ENCODE data around the gene AQP7. TPM values are rescaled to one million over a fixed set of nuclear protein-coding genes. Genes with fewer than 3 reads are reported as not detected.

The AQP7 gene
- total RNA-seq, 1 experiment from 2014 or later, result 2.2 TPM

DNA sequence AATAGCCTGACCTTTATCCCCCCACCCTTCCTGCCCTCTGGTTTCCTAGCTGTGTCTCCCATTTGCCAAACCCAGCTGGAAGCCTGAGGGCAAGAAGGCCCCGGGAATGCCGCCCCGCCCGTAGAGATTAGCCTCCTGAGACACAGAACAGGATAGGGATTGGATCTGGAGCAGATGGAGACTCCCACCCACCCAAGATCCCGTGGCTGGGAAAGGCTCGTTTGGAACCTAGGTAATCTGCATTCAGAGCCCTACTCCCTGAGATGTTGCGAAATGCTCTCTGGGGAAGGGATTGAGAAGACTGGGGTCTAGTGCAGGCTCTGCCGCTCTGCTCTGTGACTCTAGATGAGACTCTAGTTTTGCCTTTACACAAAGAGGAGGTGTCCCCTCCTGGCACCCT, 34.1 kb upstream of the AQP7 start:
- no peaks in the 10 kb centered on the region for H3K27me3 ChIP-seq (replicated peaks; ENCODE audit: control insufficient read depth, insufficient read depth, low read length)
- intact Hi-C loops (cut with micrococcal nuclease; ENCODE audit: unreplicated experiment), result no loop called here
- no peaks in the 10 kb centered on the region for H3K9me3 ChIP-seq
- BruUV-seq (replicated peaks), result no TSS peak
- peaks cover 59% of the 10 kb centered on the region for H3K4me1 ChIP-seq
- H3K9me3 Mint-ChIP-seq (ENCODE audit: unreplicated experiment), result no peaks in the 10 kb centered on the region
- ChIA-PET CTCF (interaction anchor here (1.7 kb wide), 1 partner anchor 17 kb away, joined by 5 read pairs; no protein-coding TSS in a partner anchor), POLR2A (interaction anchor here (1.0 kb wide), 1 partner anchor 11 kb away, joined by 4 read pairs; the partner anchor contains the start of gene AQP3)
- H3K4me3 Mint-ChIP-seq (ENCODE audit: unreplicated experiment), result no peak overlapping the region
- no peak overlapping the region for H3K4me3 ChIP-seq (ENCODE audit: low read depth, low read length)
- TF ChIP-seq, protein P1, sequence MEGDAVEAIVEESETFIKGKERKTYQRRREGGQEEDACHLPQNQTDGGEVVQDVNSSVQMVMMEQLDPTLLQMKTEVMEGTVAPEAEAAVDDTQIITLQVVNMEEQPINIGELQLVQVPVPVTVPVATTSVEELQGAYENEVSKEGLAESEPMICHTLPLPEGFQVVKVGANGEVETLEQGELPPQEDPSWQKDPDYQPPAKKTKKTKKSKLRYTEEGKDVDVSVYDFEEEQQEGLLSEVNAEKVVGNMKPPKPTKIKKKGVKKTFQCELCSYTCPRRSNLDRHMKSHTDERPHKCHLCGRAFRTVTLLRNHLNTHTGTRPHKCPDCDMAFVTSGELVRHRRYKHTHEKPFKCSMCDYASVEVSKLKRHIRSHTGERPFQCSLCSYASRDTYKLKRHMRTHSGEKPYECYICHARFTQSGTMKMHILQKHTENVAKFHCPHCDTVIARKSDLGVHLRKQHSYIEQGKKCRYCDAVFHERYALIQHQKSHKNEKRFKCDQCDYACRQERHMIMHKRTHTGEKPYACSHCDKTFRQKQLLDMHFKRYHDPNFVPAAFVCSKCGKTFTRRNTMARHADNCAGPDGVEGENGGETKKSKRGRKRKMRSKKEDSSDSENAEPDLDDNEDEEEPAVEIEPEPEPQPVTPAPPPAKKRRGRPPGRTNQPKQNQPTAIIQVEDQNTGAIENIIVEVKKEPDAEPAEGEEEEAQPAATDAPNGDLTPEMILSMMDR (IDR thresholded peaks at IDR 0.05; ENCODE audit: insufficient read depth in 1 of 2, low read depth in 1 of 2, low read length in 1 of 2, severe bottlenecking in 1 of 2, unreplicated experiment in 1 of 2), result no peak
- no peaks in the 10 kb centered on the region for H3K27me3 Mint-ChIP-seq (ENCODE audit: insufficient read depth, unreplicated experiment)
- no peaks in the 10 kb centered on the region for H3K36me3 ChIP-seq (ENCODE audit: control insufficient read depth, insufficient read depth, low read length)
- H3K4me1 Mint-ChIP-seq (ENCODE audit: low read depth, unreplicated experiment), result peaks cover 54% of the 10 kb centered on the region
- H3K36me3 Mint-ChIP-seq (ENCODE audit: insufficient read depth, unreplicated experiment), result no peaks in the 10 kb centered on the region
- H3K27ac Mint-ChIP-seq (ENCODE audit: unreplicated experiment), result peak overlapping the region; percentile 34
- DNase-seq, result peak; percentile 49 to 80

DNA sequence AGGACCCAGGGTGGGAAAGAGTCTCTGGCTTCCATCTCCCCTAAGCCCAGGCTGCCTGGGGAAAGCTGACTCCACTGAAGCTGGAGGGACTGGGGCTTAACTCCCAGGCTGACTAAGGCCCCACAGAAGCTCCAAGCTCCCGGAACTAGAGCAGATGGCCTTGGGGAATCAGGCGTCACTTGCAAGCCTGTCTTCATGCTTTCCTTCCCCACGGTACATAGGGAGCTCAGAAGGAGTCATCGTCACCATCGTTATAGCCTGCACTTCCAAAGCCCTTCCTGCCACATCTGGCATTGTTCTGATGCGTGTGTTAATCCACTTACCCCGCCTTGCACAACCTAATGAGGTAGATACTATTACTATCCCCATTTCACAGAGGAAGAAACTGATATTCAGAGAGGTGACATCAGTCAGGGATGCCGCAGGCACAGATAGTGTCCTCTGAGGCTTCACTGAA, 33.5 kb upstream of the AQP7 start:
- Histone ChIP-seq H3K4me1 (peaks cover 59% of the 10 kb centered on the region), H3K4me3 (ENCODE audit: low read depth, low read length) (no peak overlapping the region), H3K36me3 (ENCODE audit: control insufficient read depth, insufficient read depth, low read length) (no peaks in the 10 kb centered on the region), H3K27me3 (replicated peaks; ENCODE audit: control insufficient read depth, insufficient read depth, low read length) (no peaks in the 10 kb centered on the region), H3K9me3 (no peaks in the 10 kb centered on the region)
- no peak for DNase-seq
- intact Hi-C loops (cut with micrococcal nuclease; ENCODE audit: unreplicated experiment), result no loop called here
- Mint-ChIP-seq H3K36me3 (ENCODE audit: insufficient read depth, unreplicated experiment) (no peaks in the 10 kb centered on the region), H3K4me1 (ENCODE audit: low read depth, unreplicated experiment) (peaks cover 56% of the 10 kb centered on the region), H3K4me3 (ENCODE audit: unreplicated experiment) (no peak overlapping the region), H3K27ac (ENCODE audit: unreplicated experiment) (peak overlapping the region; percentile 34), H3K9me3 (ENCODE audit: unreplicated experiment) (no peaks in the 10 kb centered on the region), H3K27me3 (ENCODE audit: insufficient read depth, unreplicated experiment) (no peaks in the 10 kb centered on the region)
- no TSS peak for BruUV-seq (replicated peaks)
- ChIA-PET POLR2A (interaction anchor here (1.0 kb wide), 1 partner anchor 11 kb away, joined by 4 read pairs; the partner anchor contains the start of gene AQP3), CTCF (no interaction called here)
- TF ChIP-seq, protein P1 (IDR thresholded peaks at IDR 0.05; ENCODE audit: insufficient read depth in 1 of 2, low read depth in 1 of 2, low read length in 1 of 2, severe bottlenecking in 1 of 2, unreplicated experiment in 1 of 2), result no peak

DNA sequence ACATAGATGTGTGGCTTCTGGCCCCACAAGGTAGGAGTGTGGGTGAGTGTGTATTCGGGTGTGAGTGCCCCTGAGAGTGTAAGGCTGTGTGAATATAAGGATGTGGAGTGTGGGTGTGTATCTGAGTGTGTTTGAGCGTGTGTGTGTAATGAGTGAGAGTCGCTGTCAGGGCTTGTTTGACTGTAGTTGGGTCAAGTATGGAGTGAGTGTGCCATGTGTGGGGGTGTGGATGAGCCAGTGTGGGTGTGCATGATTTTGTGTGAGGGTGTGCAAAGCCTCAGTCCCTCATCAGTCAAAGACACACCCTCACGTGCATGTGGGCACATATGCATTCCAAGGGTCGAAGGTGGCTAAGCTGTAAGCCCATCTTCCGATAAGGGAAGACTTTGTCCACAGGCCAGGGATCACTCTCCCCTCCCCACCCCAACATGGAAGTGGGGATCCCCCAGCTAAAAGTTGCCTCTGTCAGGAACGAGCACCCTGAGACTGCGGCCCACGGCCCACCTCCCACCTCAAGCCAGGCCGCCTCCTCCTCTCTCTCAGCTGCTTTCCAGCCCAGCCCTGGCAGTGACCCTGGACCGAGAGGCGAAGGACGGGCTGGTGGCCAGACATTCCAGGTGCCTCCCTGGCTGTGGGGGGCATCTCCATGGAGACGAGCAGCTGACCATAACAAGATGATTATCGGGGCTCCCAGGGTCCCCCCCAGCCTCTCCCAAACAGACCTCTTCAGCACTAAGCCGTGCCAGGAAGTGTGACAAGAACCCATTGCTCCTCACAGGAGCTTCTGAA, 32.1 kb upstream of the AQP7 start:
- Mint-ChIP-seq H3K36me3 (ENCODE audit: insufficient read depth, unreplicated experiment) (no peaks in the 10 kb centered on the region), H3K27me3 (ENCODE audit: insufficient read depth, unreplicated experiment) (no peaks in the 10 kb centered on the region), H3K4me3 (ENCODE audit: unreplicated experiment) (no peak overlapping the region), H3K4me1 (ENCODE audit: low read depth, unreplicated experiment) (peaks cover 43% of the 10 kb centered on the region), H3K27ac (ENCODE audit: unreplicated experiment) (peak overlapping the region; percentile 7), H3K9me3 (ENCODE audit: unreplicated experiment) (no peaks in the 10 kb centered on the region)
- ChIA-PET POLR2A (no interaction called here), CTCF (interaction anchor here (0.5 kb wide), 1 partner anchor 16 kb away, joined by 5 read pairs; no protein-coding TSS in a partner anchor)
- no peaks in the 10 kb centered on the region for H3K36me3 ChIP-seq (ENCODE audit: control insufficient read depth, insufficient read depth, low read length)
- peaks cover 49% of the 10 kb centered on the region for H3K4me1 ChIP-seq
- no peaks in the 10 kb centered on the region for H3K9me3 ChIP-seq
- intact Hi-C loops (cut with micrococcal nuclease; ENCODE audit: unreplicated experiment), result no loop called here
- BruUV-seq (replicated peaks), result no TSS peak
- TF ChIP-seq, protein P1 (IDR thresholded peaks at IDR 0.05; ENCODE audit: insufficient read depth in 1 of 2, low read depth in 1 of 2, low read length in 1 of 2, severe bottlenecking in 1 of 2, unreplicated experiment in 1 of 2), result no peak
- no peak for DNase-seq
- H3K27me3 ChIP-seq (replicated peaks; ENCODE audit: control insufficient read depth, insufficient read depth, low read length), result no peaks in the 10 kb centered on the region
- no peak overlapping the region for H3K4me3 ChIP-seq (ENCODE audit: low read depth, low read length)
